PC-3 (cell line): ENCODE measurements around the gene SP140. TPM values are rescaled to one million over a fixed set of nuclear protein-coding genes. Genes with fewer than 3 reads are reported as not detected.

Experiments
- ATAC-seq: fragments of 200-7000 bp; cut with Tn5 transposase; 2 replicates; pipeline ENCODE4 v1.9.1; 2020; ENCODE audit warnings: mild to moderate bottlenecking, moderate library complexity
- BruUV-seq: library from RNA; stranded (reverse); fragments of 400-500 nt; replicated peaks from 2 replicates; lab custom pipeline; 2021; lab: Mats Ljungman, UMichigan
- CTCF ChIA-PET: fragments of 300-600 bp; sonication (Branson Sonifier 250); formaldehyde crosslinking; loops from one replicate; lab custom pipeline; 2022; ENCODE audit warnings: antibody characterized with exemption; lab: Charles Lee
- POLR2A ChIA-PET: fragments of 300-600 bp; sonication (Branson Sonifier 250); formaldehyde crosslinking; loops from one replicate; lab custom pipeline; 2022; ENCODE audit warnings: antibody characterized with exemption; ENCODE audit not compliant: unreplicated experiment; lab: Charles Lee
- DNase-seq: peaks from one replicate; pipeline ENCODE4 v3.0.0-alpha.2; 2015
- H2AFZ ChIP-seq: fragments of 300-600 bp; sonication (generic); 2 replicates; pipeline ENCODE4 v1.6.0; 2016; ENCODE audit warnings: antibody characterized with exemption, low read length
- H3F3A ChIP-seq: fragments of 300-600 bp; sonication (generic); one replicate; pipeline ENCODE4 v1.6.0; 2017; ENCODE audit warnings: antibody characterized with exemption, low read length, control low read depth, mild to moderate bottlenecking; ENCODE audit not compliant: unreplicated experiment
- H3K27ac ChIP-seq: fragments of 300-600 bp; sonication (generic); 2 replicates; pipeline ENCODE4 v1.5.1; 2016; ENCODE audit warnings: mild to moderate bottlenecking, low read length
- H3K27me3 ChIP-seq: fragments of 300-600 bp; sonication (generic); 2 replicates; pipeline ENCODE4 v1.6.1; 2016; ENCODE audit warnings: low read length, mixed read lengths
- H3K36me3 ChIP-seq: fragments of 300-600 bp; sonication (generic); 2 replicates; pipeline ENCODE4 v1.6.1; 2016; ENCODE audit warnings: low read depth, mixed run types, low read length, mixed read lengths
- H3K4me1 ChIP-seq: fragments of 300-600 bp; sonication (generic); 2 replicates; pipeline ENCODE4 v1.5.1; 2016; ENCODE audit warnings: low read length; ENCODE audit not compliant: insufficient read depth
- H3K4me2 ChIP-seq: fragments of 300-600 bp; sonication (generic); 2 replicates; pipeline ENCODE4 v1.6.0; 2016; ENCODE audit warnings: low read length
- H3K4me3 ChIP-seq: fragments of 300-600 bp; sonication (generic); 2 replicates; pipeline ENCODE4 v1.5.1; 2016; ENCODE audit warnings: mild to moderate bottlenecking, low read length, mixed read lengths
- H3K79me2 ChIP-seq: fragments of 300-600 bp; sonication (generic); 2 replicates; pipeline ENCODE4 v1.6.1; 2017; ENCODE audit warnings: low read length, mixed read lengths
- H3K9ac ChIP-seq: fragments of 300-600 bp; sonication (generic); 2 replicates; pipeline ENCODE4 v1.6.0; 2016; ENCODE audit warnings: mild to moderate bottlenecking, low read length
- H3K9me2 ChIP-seq: fragments of 300-600 bp; sonication (generic); replicated peaks from 2 replicates; pipeline ENCODE4 v1.6.1; 2016; ENCODE audit warnings: mixed run types, low read length, mixed read lengths
- H3K9me3 ChIP-seq: fragments of 300-600 bp; sonication (generic); 2 replicates; pipeline ENCODE4 v1.6.1; 2016; ENCODE audit warnings: low read length, mixed read lengths
- H4K20me1 ChIP-seq: fragments of 300-600 bp; sonication (generic); 2 replicates; pipeline ENCODE4 v1.6.1; 2016; ENCODE audit warnings: low read length, mixed read lengths
- CTCF ChIP-seq: fragments of 300-600 bp; sonication (generic); conservative IDR thresholded peaks from 2 replicates; pipeline ENCODE4 v1.5.1; 2017; ENCODE audit warnings: antibody characterized with exemption, low read depth, mild to moderate bottlenecking, low read length
- EZH2 ChIP-seq: fragments of 300-600 bp; sonication (generic); IDR thresholded peaks from one replicate; pipeline ENCODE4 v1.6.1; 2017; ENCODE audit warnings: antibody characterized with exemption, mild to moderate bottlenecking, low read length; ENCODE audit not compliant: unreplicated experiment
- EZH2phosphoT487 ChIP-seq: fragments of 300-600 bp; sonication (generic); IDR thresholded peaks from 2 replicates; pipeline ENCODE4 v1.6.1; 2018; ENCODE audit warnings: mild to moderate bottlenecking, antibody characterized with exemption, low read length, borderline replicate concordance
- intact Hi-C: fragments of 100-400 bp; cut with micrococcal nuclease; formaldehyde crosslinking; loops from 2 replicates; pipeline ENCODE4 v1.9.0; 2023
- total RNA-seq: library from RNA; depleted of rRNA; stranded (reverse); fragments of >200 nt; gene quantifications from 2 replicates; pipeline ENCODE4 v1.2.3, GENCODE V29; 2014

SP140 gene
- total RNA-seq, 1 experiment from 2014 or later = not detected

GRCh38 chr2:230266638-230267037 is 41.1 kb downstream of the SP140 start:
- H3K4me2 ChIP-seq = no peak overlapping the region
- H3F3A ChIP-seq = no peaks in the 10 kb centered on the region
- no peaks in the 10 kb centered on the region for H3K9me2 ChIP-seq
- H3K9me3 ChIP-seq = peaks cover 1% of the 10 kb centered on the region; the same call in 1 of the 2 replicates
- no TSS peak for BruUV-seq
- intact Hi-C loops = no loop called here
- DNase-seq (no peak), ATAC-seq (no peak)
- no peak overlapping the region for H3K9ac ChIP-seq
- TF ChIP-seq EZH2 (no peak), EZH2phosphoT487 (no peak), CTCF (no peak)
- ChIA-PET CTCF (no interaction called here), POLR2A (interaction anchor here (0.5 kb wide), 1 partner anchor 61 kb away, joined by 5 read pairs; no protein-coding TSS in a partner anchor)
- no peaks in the 10 kb centered on the region for H3K4me1 ChIP-seq
- H4K20me1 ChIP-seq = no peaks in the 10 kb centered on the region
- no peaks in the 10 kb centered on the region for H3K79me2 ChIP-seq
- no peak overlapping the region for H3K4me3 ChIP-seq
- H3K36me3 ChIP-seq = no peaks in the 10 kb centered on the region
- no peak overlapping the region for H2AFZ ChIP-seq
- H3K27ac ChIP-seq = no peak overlapping the region
- no peaks in the 10 kb centered on the region for H3K27me3 ChIP-seq

- ATAC-seq (no peak), DNase-seq (no peak)
- no peaks in the 10 kb centered on the region for H3K79me2 ChIP-seq
- H4K20me1 ChIP-seq = no peaks in the 10 kb centered on the region
- no peaks in the 10 kb centered on the region for H3K4me1 ChIP-seq
- no TSS peak for BruUV-seq
- TF ChIP-seq EZH2phosphoT487 (no peak), CTCF (no peak), EZH2 (no peak)
- POLR2A ChIA-PET = interaction anchor here (0.5 kb wide), 1 partner anchor 62 kb away, joined by 5 read pairs; no protein-coding TSS in a partner anchor
- H3K36me3 ChIP-seq = no peaks in the 10 kb centered on the region
- no peaks in the 10 kb centered on the region for H3F3A ChIP-seq
- H3K9ac ChIP-seq = no peak overlapping the region
- CTCF ChIA-PET = no interaction called here
- no peak overlapping the region for H3K4me2 ChIP-seq
- no peak overlapping the region for H2AFZ ChIP-seq
- intact Hi-C loops = no loop called here
- no peak overlapping the region for H3K4me3 ChIP-seq
- no peaks in the 10 kb centered on the region for H3K9me2 ChIP-seq
- H3K9me3 ChIP-seq = peaks cover 5% of the 10 kb centered on the region; the same call in 1 of the 2 replicates
- no peak overlapping the region for H3K27ac ChIP-seq
- H3K27me3 ChIP-seq = no peaks in the 10 kb centered on the region
Measured at GRCh38 chr2:230267059-230267458, 41.5 kb downstream of the SP140 start.

- Histone ChIP-seq H3K9me2 (no peaks in the 10 kb centered on the region), H4K20me1 (no peaks in the 10 kb centered on the region), H3K9ac (no peak overlapping the region), H3K9me3 (peaks cover 5% of the 10 kb centered on the region; the same call in 1 of the 2 replicates), H3K27me3 (no peaks in the 10 kb centered on the region), H2AFZ (no peak overlapping the region), H3K36me3 (no peaks in the 10 kb centered on the region), H3K4me3 (no peak overlapping the region), H3K4me1 (no peaks in the 10 kb centered on the region), H3K79me2 (no peaks in the 10 kb centered on the region), H3K4me2 (no peak overlapping the region), H3K27ac (no peak overlapping the region), H3F3A (no peaks in the 10 kb centered on the region)
- no TSS peak for BruUV-seq
- ATAC-seq = no peak
- no peak for DNase-seq
- CTCF ChIA-PET = no interaction called here
- POLR2A ChIA-PET = no interaction called here
- intact Hi-C loops = no loop called here
- TF ChIP-seq EZH2 = no peak
- TF ChIP-seq CTCF = no peak
- no peak for TF ChIP-seq EZH2phosphoT487
Measured at GRCh38 chr2:230267556-230267955, 42.0 kb downstream of the SP140 start.
